WERI-Rb-1 (cell line): Measurements from ENCODE around the gene RBMS3.

Experiments
- DNase-seq: peaks from one replicate; pipeline ENCODE4 v3.0.0-alpha.2; 2020
- H3K27ac ChIP-seq: fragments of 250-450 bp; sonication (Bioruptor Pico); 2 replicates; pipeline ENCODE4 v1.5.1; 2020; ENCODE audit warnings: mild to moderate bottlenecking, moderate library complexity
- H3K27me3 ChIP-seq: fragments of 250-450 bp; sonication (Bioruptor Pico); 2 replicates; pipeline ENCODE4 v1.5.1; 2021; ENCODE audit warnings: mild to moderate bottlenecking, low read depth, moderate library complexity; ENCODE audit not compliant: insufficient read depth, severe bottlenecking
- H3K36me3 ChIP-seq: fragments of 250-450 bp; sonication (Bioruptor Pico); 2 replicates; pipeline ENCODE4 v1.5.1; 2020; ENCODE audit warnings: mild to moderate bottlenecking, moderate library complexity
- H3K4me3 ChIP-seq: 2 replicates; pipeline ENCODE4 v1.5.1; 2011; ENCODE audit warnings: low read depth, mild to moderate bottlenecking, control low read depth, low read length
- H3K9me3 ChIP-seq: fragments of 250-450 bp; sonication (Bioruptor Pico); 2 replicates; pipeline ENCODE4 v1.5.1; 2021; ENCODE audit warnings: mild to moderate bottlenecking, moderate library complexity; ENCODE audit not compliant: severe bottlenecking
- CTCF ChIP-seq: IDR thresholded peaks from 2 replicates; pipeline ENCODE4 v1.5.1; 2011; ENCODE audit warnings: low read depth, mild to moderate bottlenecking, control low read depth, inconsistent platforms, low read length

RBMS3 gene

DNA sequence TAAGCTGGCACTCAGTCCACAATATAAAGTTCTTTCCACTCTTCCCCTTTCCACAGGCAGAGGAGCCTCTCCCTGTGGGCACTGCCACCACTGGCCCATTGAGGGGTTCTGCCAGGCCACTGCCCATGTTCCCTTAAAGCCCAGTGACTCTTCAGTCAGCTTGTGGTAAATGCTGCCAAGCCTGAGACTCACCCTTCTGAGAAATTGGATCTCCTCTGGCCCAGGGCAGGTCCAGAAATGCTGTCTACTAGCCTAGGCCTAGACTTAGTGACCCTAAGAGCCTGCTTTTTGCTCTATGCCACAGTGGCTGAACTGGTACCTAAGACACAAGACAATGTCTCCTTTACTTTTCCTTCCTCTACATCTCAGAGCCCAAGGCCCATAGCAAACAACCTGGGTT, 295.8 kb downstream of the RBMS3 start:
- Histone ChIP-seq H3K36me3 (no peaks in the 10 kb centered on the region), H3K27ac (no peak overlapping the region), H3K4me3 (no peak overlapping the region), H3K9me3 (no peaks in the 10 kb centered on the region), H3K27me3 (no peaks in the 10 kb centered on the region)
- TF ChIP-seq CTCF: no peak
- DNase-seq: no peak

- no peaks in the 10 kb centered on the region for H3K9me3 ChIP-seq
- H3K27ac ChIP-seq: no peak overlapping the region
- no peak overlapping the region for H3K4me3 ChIP-seq
- no peak for TF ChIP-seq CTCF
- H3K36me3 ChIP-seq: no peaks in the 10 kb centered on the region
- no peaks in the 10 kb centered on the region for H3K27me3 ChIP-seq
- no peak for DNase-seq
Measured at GRCh38 chr3:29577250-29577649, 296.4 kb downstream of the RBMS3 start.

DNA sequence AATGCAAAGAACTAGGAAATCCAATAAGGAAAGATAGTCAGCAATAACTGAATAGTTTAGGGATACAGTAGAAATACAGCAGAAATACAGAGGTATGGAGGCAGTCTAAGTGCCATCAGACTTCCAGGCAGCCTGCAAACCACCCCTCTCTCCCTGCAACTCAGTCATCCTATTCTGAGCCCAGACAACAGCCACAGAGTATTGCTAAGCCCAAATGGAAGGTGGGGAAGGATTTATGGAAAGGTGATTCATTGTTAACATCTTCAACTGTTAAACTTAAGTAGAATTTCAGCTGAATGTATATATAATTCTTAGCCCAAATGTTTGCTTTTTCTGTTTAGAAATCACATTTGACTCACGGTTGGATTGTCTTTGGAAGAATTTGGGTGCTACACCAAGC, 300.4 kb downstream of the RBMS3 start:
- no peak overlapping the region for H3K27ac ChIP-seq
- no peaks in the 10 kb centered on the region for H3K27me3 ChIP-seq
- TF ChIP-seq CTCF: no peak
- no peak overlapping the region for H3K4me3 ChIP-seq
- no peaks in the 10 kb centered on the region for H3K9me3 ChIP-seq
- no peak for DNase-seq
- no peaks in the 10 kb centered on the region for H3K36me3 ChIP-seq

DNA sequence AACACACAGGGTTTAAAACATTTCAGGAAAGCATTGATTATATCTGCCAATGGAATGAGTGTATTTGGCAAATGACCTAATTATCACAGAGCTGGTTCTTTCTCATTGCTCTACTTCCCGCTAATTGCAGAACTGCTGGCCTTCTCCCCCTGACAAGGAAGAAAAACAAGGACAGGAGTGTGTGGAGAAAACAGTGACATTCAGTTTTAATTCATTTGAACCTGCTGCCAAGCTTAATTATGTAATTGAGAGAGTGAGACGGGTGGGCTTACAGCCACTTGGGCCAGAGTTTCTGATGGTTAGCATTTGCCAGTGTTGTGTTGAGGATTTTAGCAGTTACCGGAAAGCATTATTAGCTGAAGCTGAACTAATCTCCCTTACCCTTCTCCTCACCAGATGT, 301.4 kb downstream of the RBMS3 start:
- Histone ChIP-seq H3K4me3 (no peak overlapping the region), H3K36me3 (no peaks in the 10 kb centered on the region), H3K27me3 (no peaks in the 10 kb centered on the region), H3K9me3 (no peaks in the 10 kb centered on the region), H3K27ac (no peak overlapping the region)
- no peak for TF ChIP-seq CTCF
- DNase-seq: no peak

DNA sequence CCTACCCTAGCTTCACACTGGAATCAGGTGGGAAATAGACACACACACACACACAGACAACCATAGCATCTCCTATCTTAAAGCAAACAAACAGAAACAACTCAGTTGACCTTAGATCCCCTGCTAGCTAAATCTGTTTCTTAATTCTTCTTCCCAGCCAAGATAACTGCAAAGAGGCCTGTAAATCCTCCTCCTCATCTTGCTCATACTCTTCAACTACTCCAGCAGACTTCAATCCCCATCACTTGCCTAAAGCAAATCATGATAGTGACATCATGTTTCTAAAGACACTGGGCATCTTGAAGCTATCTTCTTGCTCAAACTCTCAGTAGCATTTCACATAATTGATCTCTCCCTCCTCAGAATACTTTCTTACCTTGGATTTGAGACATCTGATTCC, 303.0 kb downstream of the RBMS3 start:
- DNase-seq: no peak
- no peaks in the 10 kb centered on the region for H3K36me3 ChIP-seq
- no peak overlapping the region for H3K4me3 ChIP-seq
- no peaks in the 10 kb centered on the region for H3K27me3 ChIP-seq
- H3K9me3 ChIP-seq: no peaks in the 10 kb centered on the region
- TF ChIP-seq CTCF: no peak
- no peak overlapping the region for H3K27ac ChIP-seq

GRCh38 chr3:29585368-29585767, 304.5 kb downstream of the RBMS3 start:
- no peak for DNase-seq
- Histone ChIP-seq H3K27ac (no peak overlapping the region), H3K36me3 (no peaks in the 10 kb centered on the region), H3K9me3 (no peaks in the 10 kb centered on the region), H3K4me3 (no peak overlapping the region), H3K27me3 (no peaks in the 10 kb centered on the region)
- no peak for TF ChIP-seq CTCF
